HepG2 (cell line): ENCODE results near the gene IDUA. TPM values are rescaled to one million over a fixed set of nuclear protein-coding genes. Genes with fewer than 3 reads are reported as not detected.
A peak's percentile ranks its signal among the peaks of the same experiment; 100 is the strongest.

Source experiments
- ATAC-seq: fragments of 200-7000 bp; cut with Tn5 transposase; 3 replicates; pipeline ENCODE4 v1.9.1; 2020; ENCODE audit warnings: mild to moderate bottlenecking, moderate library complexity
- BruUV-seq: library from RNA; stranded (reverse); fragments of 400-500 nt; replicated peaks from 2 replicates; lab custom pipeline; 2021; lab: Mats Ljungman, UMichigan
- CTCF ChIA-PET: fragments of 300-600 bp; formaldehyde crosslinking; extraction: SDS; loops from one replicate; lab custom pipeline; 2021; ENCODE audit warnings: low total read pairs, inconsistent platforms, low intra/inter-chr PET ratio; lab: Yijun Ruan, JAX
- POLR2A ChIA-PET: fragments of 350-600 bp; sonication (Branson Sonifier 250); formaldehyde crosslinking; loops from one replicate; lab custom pipeline; 2020; ENCODE audit warnings: antibody characterized with exemption, inconsistent platforms; lab: Yijun Ruan, JAX
- DNase-seq: peaks from one replicate; pipeline ENCODE4 v3.0.0-alpha.2; 2015; ENCODE audit warnings: low spot score
- FAIRE-seq: peaks from 3 replicates; lab custom pipeline; 2011; peaks lifted over from hg19 to GRCh38; lab: Jason Lieb, UNC
- H2AFZ ChIP-seq: one replicate; pipeline ENCODE4 v1.6.1; 2011; ENCODE audit warnings: low read length, inconsistent platforms
- H3K27ac ChIP-seq: fragments of 300-600 bp; 3 replicates; pipeline ENCODE4 v1.8.0; 2011; ENCODE audit warnings: mixed run types, mild to moderate bottlenecking, mixed read lengths, low read length, inconsistent platforms; ENCODE audit not compliant: insufficient read depth; ENCODE audit errors: extremely low read length
- H3K27me3 ChIP-seq, 2 experiments: fragments of 200-600 bp in 1 of 2; 2 replicates in 1 of 2; 3 replicates in 1 of 2; pipeline versions ENCODE4 v1.6.0 to v1.8.0; 2011; ENCODE audit warnings: low read length in 2 of 2, mild to moderate bottlenecking in 2 of 2, moderate library complexity in 2 of 2, inconsistent platforms in 1 of 2; ENCODE audit not compliant: insufficient read depth in 2 of 2, control insufficient read depth in 1 of 2
- H3K36me3 ChIP-seq, 2 experiments: fragments of 200-600 bp in 1 of 2; replicated peaks in 1 of 2; 2 replicates in 1 of 2; 3 replicates in 1 of 2; pipeline versions ENCODE4 v1.5.1 to v1.8.0; 2011; ENCODE audit warnings: low read length in 2 of 2, inconsistent platforms in 1 of 2; ENCODE audit not compliant: insufficient read depth in 2 of 2, control insufficient read depth in 1 of 2
- H3K4me1 ChIP-seq: 2 replicates; pipeline ENCODE4 v1.5.1; 2012; ENCODE audit warnings: low read length, inconsistent platforms; ENCODE audit not compliant: insufficient read depth
- H3K4me2 ChIP-seq: 2 replicates; pipeline ENCODE4 v1.6.0; 2011; ENCODE audit warnings: low read depth, low read length, inconsistent platforms
- H3K4me3 ChIP-seq, 3 experiments: fragments of 200-600 bp in 1 of 3; sonication (generic), shearing (Covaris generic) in 1 of 3; replicated peaks in 1 of 3; 2 replicates each; pipeline ENCODE4 v1.5.1; 2011 to 2016; ENCODE audit warnings: low read length in 3 of 3, inconsistent platforms in 2 of 3, low read depth in 2 of 3, mild to moderate bottlenecking in 2 of 3, control low read depth in 1 of 3, mixed read lengths in 1 of 3; ENCODE audit not compliant: insufficient read depth in 1 of 3
- H3K79me2 ChIP-seq: one replicate; pipeline ENCODE4 v1.6.1; 2011; ENCODE audit warnings: low read length, inconsistent platforms; ENCODE audit not compliant: insufficient read depth
- H3K9ac ChIP-seq: 2 replicates; pipeline ENCODE4 v1.6.0; 2011; ENCODE audit warnings: mild to moderate bottlenecking, low read depth, low read length, inconsistent platforms; ENCODE audit not compliant: insufficient read depth
- H3K9me3 ChIP-seq: 2 replicates; pipeline ENCODE4 v1.5.1; 2012; ENCODE audit warnings: mild to moderate bottlenecking, low read length
- H4K20me1 ChIP-seq: 2 replicates; pipeline ENCODE4 v1.6.0; 2011; ENCODE audit warnings: inconsistent platforms, mild to moderate bottlenecking, low read length, moderate library complexity; ENCODE audit not compliant: insufficient read depth
- GLI4 ChIP-seq: sonication (generic); formaldehyde crosslinking; IDR thresholded peaks from 2 replicates; pipeline ENCODE4 v1.5.1; 2020; ENCODE audit warnings: missing genetic modification reagents, mild to moderate bottlenecking, moderate library complexity, borderline replicate concordance
- SMAD1 ChIP-seq: sonication (generic); formaldehyde crosslinking; IDR thresholded peaks from 2 replicates; pipeline ENCODE4 v1.4.0; 2020; ENCODE audit warnings: missing genetic modification reagents, low read depth, mild to moderate bottlenecking, borderline replicate concordance
- WGBS: methylation state at CpG from one replicate; pipeline ENCODE4 v1.1.6; 2017; ENCODE audit warnings: low lambda C conversion rate; 5-methylcytosine and 5-hydroxymethylcytosine counted together
- in situ Hi-C: cut with HindIII; loops from 2 replicates; pipeline ENCODE4 v1.10.0; 2017; ENCODE audit warnings: low pct_unique_long_range_greater_than_20kb; ENCODE audit not compliant: extremely low pct_ligation_motif_present
- intact Hi-C: fragments of 100-400 bp; cut with micrococcal nuclease; formaldehyde crosslinking; loops from one replicate; pipeline ENCODE4 v1.10.0; 2022; ENCODE audit not compliant: unreplicated experiment
- polyA plus RNA-seq, 8 experiments: library from polyadenylated mRNA; depleted of rRNA in 3 of 8; stranded (reverse) in 7 of 8; unstranded in 1 of 8; fragments of >200 nt; fragmentation: Illumina TruSeq in 4 of 8; extraction: Trizol in 4 of 8; gene quantifications; 2 replicates each; pipeline versions ENCODE4 v1.2.1 to v1.2.3, GENCODE V29; 2011 to 2016; ENCODE audit warnings: low read depth in 4 of 8, missing spikeins in 1 of 8, mixed read lengths in 1 of 8; ENCODE audit not compliant: insufficient read depth in 1 of 8
- total RNA-seq, 5 experiments: library from RNA; depleted of rRNA; stranded (reverse); fragments of >200 nt; fragmentation: Illumina TruSeq; extraction: Trizol; gene quantifications; 2 replicates each; pipeline ENCODE4 v1.2.3, GENCODE V29; 2016; ENCODE audit warnings: low read depth in 1 of 5
- TF ChIP-seq, protein P1 (sequence below): sonication (generic); formaldehyde crosslinking; IDR thresholded peaks from 2 replicates; pipeline ENCODE4 v1.4.0; 2020; ENCODE audit warnings: mild to moderate bottlenecking, missing genetic modification reagents
- TF ChIP-seq, protein P2 (sequence below): sonication (generic); formaldehyde crosslinking; IDR thresholded peaks from 2 replicates; pipeline ENCODE4 v1.4.0; 2020; ENCODE audit warnings: missing genetic modification reagents, mild to moderate bottlenecking, borderline replicate concordance

Gene IDUA
- total and polyA plus RNA-seq, 2 of the 13 experiments (the other 11 are each of a cell fraction or from before 2014, with no cell fraction given) = 0.77 to 1.0 TPM

DNA sequence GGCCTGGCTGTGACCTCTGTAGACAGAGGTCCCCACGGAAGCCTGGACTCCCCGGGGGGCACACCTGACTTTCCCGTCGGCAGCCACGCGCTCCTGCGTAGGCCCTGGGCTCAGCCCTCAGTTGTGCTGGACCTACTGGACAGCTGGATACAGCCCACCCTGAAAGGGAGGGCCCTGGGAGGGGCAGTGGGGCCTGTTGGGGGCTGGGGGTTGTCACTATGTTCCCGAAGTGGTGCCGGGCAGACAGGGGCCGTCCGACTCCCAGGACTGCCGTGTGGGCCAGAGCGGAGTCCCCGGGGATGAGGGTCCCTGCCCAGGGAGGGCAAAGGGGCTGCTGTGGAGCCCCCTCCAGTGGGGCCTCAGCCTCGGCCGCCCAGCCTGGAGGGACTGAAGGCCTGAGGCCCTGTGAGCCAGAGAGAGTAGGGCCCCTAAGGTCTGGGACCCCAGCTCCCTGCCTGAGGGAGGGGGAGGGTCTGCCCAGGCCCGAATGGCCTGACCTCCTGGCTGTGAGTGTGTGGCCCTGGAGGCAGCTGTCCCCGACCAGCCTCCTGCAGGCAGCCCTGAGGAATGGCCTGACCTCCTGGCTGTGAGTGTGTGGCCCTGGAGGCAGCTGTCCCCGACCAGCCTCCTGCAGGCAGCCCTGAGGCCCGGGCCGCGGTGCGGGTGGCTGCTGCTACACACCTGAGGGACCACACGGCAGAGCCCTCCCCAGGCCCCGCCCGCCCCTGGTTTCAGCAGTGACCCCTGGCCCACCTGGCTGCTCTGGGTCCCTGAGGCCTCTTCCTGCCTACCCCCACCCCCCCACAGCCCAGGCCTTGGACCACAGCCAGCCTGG is 50.3 kb downstream of the IDUA start:
- H3K4me1 ChIP-seq = peaks cover 79% of the 10 kb centered on the region
- TF ChIP-seq SMAD1 (no peak), GLI4 (CRISPR knock-in tag) (no peak)
- TF ChIP-seq, protein P1, sequence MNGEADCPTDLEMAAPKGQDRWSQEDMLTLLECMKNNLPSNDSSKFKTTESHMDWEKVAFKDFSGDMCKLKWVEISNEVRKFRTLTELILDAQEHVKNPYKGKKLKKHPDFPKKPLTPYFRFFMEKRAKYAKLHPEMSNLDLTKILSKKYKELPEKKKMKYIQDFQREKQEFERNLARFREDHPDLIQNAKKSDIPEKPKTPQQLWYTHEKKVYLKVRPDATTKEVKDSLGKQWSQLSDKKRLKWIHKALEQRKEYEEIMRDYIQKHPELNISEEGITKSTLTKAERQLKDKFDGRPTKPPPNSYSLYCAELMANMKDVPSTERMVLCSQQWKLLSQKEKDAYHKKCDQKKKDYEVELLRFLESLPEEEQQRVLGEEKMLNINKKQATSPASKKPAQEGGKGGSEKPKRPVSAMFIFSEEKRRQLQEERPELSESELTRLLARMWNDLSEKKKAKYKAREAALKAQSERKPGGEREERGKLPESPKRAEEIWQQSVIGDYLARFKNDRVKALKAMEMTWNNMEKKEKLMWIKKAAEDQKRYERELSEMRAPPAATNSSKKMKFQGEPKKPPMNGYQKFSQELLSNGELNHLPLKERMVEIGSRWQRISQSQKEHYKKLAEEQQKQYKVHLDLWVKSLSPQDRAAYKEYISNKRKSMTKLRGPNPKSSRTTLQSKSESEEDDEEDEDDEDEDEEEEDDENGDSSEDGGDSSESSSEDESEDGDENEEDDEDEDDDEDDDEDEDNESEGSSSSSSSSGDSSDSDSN (CRISPR knock-in tag) = 0 out of 2 replicates have a peak, but pooled peaks have one; percentile 27
- TF ChIP-seq, protein P2, sequence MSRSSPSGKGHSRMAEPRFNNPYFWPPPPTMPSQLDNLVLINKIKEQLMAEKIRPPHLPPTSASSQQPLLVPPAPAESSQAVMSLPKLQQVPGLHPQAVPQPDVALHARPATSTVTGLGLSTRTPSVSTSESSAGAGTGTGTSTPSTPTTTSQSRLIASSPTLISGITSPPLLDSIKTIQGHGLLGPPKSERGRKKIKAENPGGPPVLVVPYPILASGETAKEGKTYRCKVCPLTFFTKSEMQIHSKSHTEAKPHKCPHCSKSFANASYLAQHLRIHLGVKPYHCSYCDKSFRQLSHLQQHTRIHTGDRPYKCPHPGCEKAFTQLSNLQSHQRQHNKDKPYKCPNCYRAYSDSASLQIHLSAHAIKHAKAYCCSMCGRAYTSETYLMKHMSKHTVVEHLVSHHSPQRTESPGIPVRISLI (CRISPR knock-in tag) = no peak
- intact Hi-C loops (loop anchor here (5.0 kb wide), 1 partner anchor 35 kb away; no protein-coding TSS in a partner anchor), in situ Hi-C loops (no loop called here)
- 0 out of 2 replicates have a peak, but pooled peaks cover 3% of the 10 kb centered on the region for H4K20me1 ChIP-seq
- no peak overlapping the region for H3K4me2 ChIP-seq
- no peak overlapping the region for H3K4me3 ChIP-seq
- BruUV-seq = no TSS peak
- DNase-seq (no peak), ATAC-seq (peak; percentile 32), FAIRE-seq (no peak)
- WGBS = no CpG with 5 or more reads among the region's 26 CpGs
- peaks cover 23 to 87% of the 10 kb centered on the region in 2 experiments for H3K27me3 ChIP-seq
- H3K9ac ChIP-seq = no peak overlapping the region
- CTCF ChIA-PET = no interaction called here
- no peaks in the 10 kb centered on the region for H3K9me3 ChIP-seq
- no peaks in the 10 kb centered on the region for H3K79me2 ChIP-seq
- POLR2A ChIA-PET = no interaction called here
- H3K36me3 ChIP-seq = no peaks in the 10 kb centered on the region
- no peak overlapping the region for H3K27ac ChIP-seq
- no peak overlapping the region for H2AFZ ChIP-seq
